NT2/D1 (cell line): ENCODE data around the gene P2RY11.

ENCODE experiments used
- DNase-seq: peaks from one replicate; pipeline ENCODE4 v3.0.0-alpha.2; 2011; ENCODE audit warnings: low read depth, low spot score
- H3K27me3 ChIP-seq: 2 replicates; pipeline ENCODE4 v1.6.0; 2011; ENCODE audit warnings: mild to moderate bottlenecking; ENCODE audit not compliant: insufficient read length, insufficient read depth
- H3K36me3 ChIP-seq: 2 replicates; pipeline ENCODE4 v1.6.1; 2011; ENCODE audit warnings: mild to moderate bottlenecking, low read length, mixed read lengths; ENCODE audit not compliant: insufficient read depth, insufficient read length
- H3K4me1 ChIP-seq: 2 replicates; pipeline ENCODE4 v1.5.1; 2011; ENCODE audit not compliant: insufficient read depth, insufficient read length
- H3K4me3 ChIP-seq: 2 replicates; pipeline ENCODE4 v1.5.1; 2011; ENCODE audit warnings: low read depth; ENCODE audit not compliant: insufficient read length
- H3K9ac ChIP-seq: 2 replicates; pipeline ENCODE4 v1.6.0; 2011; ENCODE audit warnings: low read depth; ENCODE audit not compliant: insufficient read length
- H3K9me3 ChIP-seq: 2 replicates; pipeline ENCODE4 v1.5.1; 2011; ENCODE audit warnings: mild to moderate bottlenecking, low read length; ENCODE audit not compliant: insufficient read depth
- SUZ12 ChIP-seq: IDR thresholded peaks from 2 replicates; pipeline ENCODE4 v1.6.1; 2011; ENCODE audit not compliant: insufficient read length, insufficient read depth; ENCODE audit errors: extremely low read depth
- YY1 ChIP-seq: IDR thresholded peaks from 2 replicates; pipeline ENCODE4 v1.6.1; 2011; ENCODE audit not compliant: insufficient read length, insufficient read depth
- ZNF274 ChIP-seq: IDR thresholded peaks from 2 replicates; pipeline ENCODE4 v1.6.1; 2011; ENCODE audit warnings: mild to moderate bottlenecking, low read depth, low read length

P2RY11 gene

DNA sequence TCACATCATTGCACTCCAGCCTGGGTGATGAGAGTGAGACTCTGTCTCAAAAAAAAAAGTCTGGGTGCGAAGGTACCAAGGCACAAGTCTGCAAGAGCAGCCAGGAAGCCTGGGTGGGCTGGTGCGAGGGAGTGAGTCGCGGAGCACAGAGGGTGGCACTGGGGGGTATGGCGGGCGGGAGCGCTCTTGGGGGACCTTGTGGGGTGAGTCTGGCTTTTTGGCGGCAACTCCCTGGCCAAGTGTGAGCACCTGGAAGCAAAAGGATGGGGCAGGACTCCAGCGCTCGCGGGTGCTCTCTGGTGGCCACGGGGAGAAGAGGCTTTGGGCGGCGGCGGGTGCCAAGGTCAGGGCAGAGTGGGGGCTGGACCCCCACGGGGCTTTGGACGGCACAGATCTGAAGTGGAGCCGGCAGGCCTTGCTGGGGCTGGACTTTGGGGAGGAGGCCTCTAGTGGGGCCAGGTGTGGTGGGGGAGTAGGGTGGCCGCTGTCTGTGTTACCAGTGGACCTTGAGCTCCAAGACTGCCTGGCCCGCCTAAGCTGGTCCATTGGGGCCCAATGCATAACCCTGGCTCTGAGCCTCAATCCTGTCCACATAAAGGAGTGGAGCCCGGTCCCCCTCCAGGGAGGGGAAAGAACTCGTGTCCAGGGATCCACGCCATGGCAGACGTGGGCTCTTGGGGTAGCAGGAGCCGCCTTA lies 1.6 kb downstream of the P2RY11 start:
- Histone ChIP-seq H3K4me1 (peaks cover 30% of the 10 kb centered on the region), H3K36me3 (peaks cover 90% of the 10 kb centered on the region), H3K27me3 (no peaks in the 10 kb centered on the region), H3K9ac (no peak overlapping the region), H3K4me3 (no peak overlapping the region), H3K9me3 (no peaks in the 10 kb centered on the region)
- DNase-seq, result no peak
- no peak for TF ChIP-seq SUZ12
- TF ChIP-seq YY1, result no peak
- TF ChIP-seq ZNF274, result no peak

- no peak overlapping the region for H3K9ac ChIP-seq
- no peaks in the 10 kb centered on the region for H3K9me3 ChIP-seq
- H3K4me1 ChIP-seq, result peaks cover 28% of the 10 kb centered on the region
- TF ChIP-seq ZNF274, result no peak
- TF ChIP-seq SUZ12, result no peak
- no peak for TF ChIP-seq YY1
- no peaks in the 10 kb centered on the region for H3K27me3 ChIP-seq
- no peak overlapping the region for H3K4me3 ChIP-seq
- H3K36me3 ChIP-seq, result peaks cover 88% of the 10 kb centered on the region
- no peak for DNase-seq
Observed at GRCh38 chr19:10113592-10113963, 2.1 kb downstream of the P2RY11 start.

DNA sequence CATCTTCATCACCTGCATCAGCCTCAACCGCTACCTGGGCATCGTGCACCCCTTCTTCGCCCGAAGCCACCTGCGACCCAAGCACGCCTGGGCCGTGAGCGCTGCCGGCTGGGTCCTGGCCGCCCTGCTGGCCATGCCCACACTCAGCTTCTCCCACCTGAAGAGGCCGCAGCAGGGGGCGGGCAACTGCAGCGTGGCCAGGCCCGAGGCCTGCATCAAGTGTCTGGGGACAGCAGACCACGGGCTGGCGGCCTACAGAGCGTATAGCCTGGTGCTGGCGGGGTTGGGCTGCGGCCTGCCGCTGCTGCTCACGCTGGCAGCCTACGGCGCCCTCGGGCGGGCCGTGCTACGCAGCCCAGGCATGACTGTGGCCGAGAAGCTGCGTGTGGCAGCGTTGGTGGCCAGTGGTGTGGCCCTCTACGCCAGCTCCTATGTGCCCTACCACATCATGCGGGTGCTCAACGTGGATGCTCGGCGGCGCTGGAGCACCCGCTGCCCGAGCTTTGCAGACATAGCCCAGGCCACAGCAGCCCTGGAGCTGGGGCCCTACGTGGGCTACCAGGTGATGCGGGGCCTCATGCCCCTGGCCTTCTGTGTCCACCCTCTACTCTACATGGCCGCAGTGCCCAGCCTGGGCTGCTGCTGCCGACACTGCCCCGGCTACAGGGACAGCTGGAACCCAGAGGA lies 2.6 kb downstream of the P2RY11 start:
- peak overlapping the region; percentile 46 for H3K9ac ChIP-seq
- H3K36me3 ChIP-seq, result peaks cover 88% of the 10 kb centered on the region
- H3K27me3 ChIP-seq, result no peaks in the 10 kb centered on the region
- H3K4me1 ChIP-seq, result peaks cover 31% of the 10 kb centered on the region
- TF ChIP-seq YY1, result no peak
- TF ChIP-seq ZNF274, result no peak
- TF ChIP-seq SUZ12, result no peak
- DNase-seq, result no peak
- H3K9me3 ChIP-seq, result no peaks in the 10 kb centered on the region
- H3K4me3 ChIP-seq, result no peak overlapping the region

- Histone ChIP-seq H3K4me3 (no peak overlapping the region), H3K9ac (peak overlapping the region; percentile 50), H3K9me3 (no peaks in the 10 kb centered on the region), H3K27me3 (no peaks in the 10 kb centered on the region), H3K36me3 (peaks cover 84% of the 10 kb centered on the region), H3K4me1 (peaks cover 31% of the 10 kb centered on the region)
- no peak for DNase-seq
- TF ChIP-seq SUZ12 (no peak), YY1 (no peak), ZNF274 (no peak)
Observed at GRCh38 chr19:10114651-10115391, 3.3 kb downstream of the P2RY11 start.

DNA sequence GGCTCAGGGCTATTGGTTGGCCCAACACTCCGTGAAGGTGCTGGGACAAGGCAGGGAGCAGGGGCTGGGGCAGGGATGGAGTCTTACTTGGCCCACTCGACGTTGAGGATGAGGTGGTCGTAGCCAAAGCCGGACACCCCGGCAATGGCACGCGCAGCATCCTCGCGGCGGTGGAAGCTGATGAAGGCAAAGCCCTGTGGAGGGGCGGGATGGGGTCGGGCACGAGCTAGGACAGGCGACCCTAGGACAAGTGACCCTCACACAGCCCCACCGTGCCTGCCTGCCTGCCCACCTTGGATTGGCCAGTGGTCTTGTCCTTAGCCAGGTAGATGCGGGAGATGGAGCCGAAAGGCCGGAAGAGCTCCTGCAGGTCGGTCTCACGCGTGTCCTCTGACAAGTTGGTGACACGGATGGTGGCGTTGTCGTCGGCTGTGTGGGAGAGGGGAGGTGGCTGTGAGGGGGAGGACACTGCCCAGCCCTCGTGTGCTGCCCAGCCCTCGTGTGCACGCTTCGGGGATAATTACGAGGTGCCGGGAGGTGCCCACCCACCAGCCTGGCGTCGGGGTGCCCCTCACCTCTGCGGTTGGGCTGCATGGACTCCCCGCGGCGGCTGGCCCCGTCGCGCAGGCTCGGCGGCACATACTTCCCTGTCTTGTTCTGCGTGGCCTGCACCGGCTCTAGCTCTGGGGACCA lies 4.0 kb downstream of the P2RY11 start:
- no peak for DNase-seq
- peak overlapping the region; percentile 50 for H3K9ac ChIP-seq
- H3K9me3 ChIP-seq, result no peaks in the 10 kb centered on the region
- TF ChIP-seq ZNF274 (no peak), YY1 (no peak), SUZ12 (no peak)
- H3K4me1 ChIP-seq, result peaks cover 29% of the 10 kb centered on the region
- H3K27me3 ChIP-seq, result no peaks in the 10 kb centered on the region
- no peak overlapping the region for H3K4me3 ChIP-seq
- peaks cover 77% of the 10 kb centered on the region for H3K36me3 ChIP-seq

GRCh38 chr19:10116085-10116865 lies 4.8 kb downstream of the P2RY11 start:
- DNase-seq, result no peak
- no peak overlapping the region for H3K9ac ChIP-seq
- H3K27me3 ChIP-seq, result no peaks in the 10 kb centered on the region
- H3K9me3 ChIP-seq, result no peaks in the 10 kb centered on the region
- peaks cover 69% of the 10 kb centered on the region for H3K36me3 ChIP-seq
- H3K4me3 ChIP-seq, result no peak overlapping the region
- TF ChIP-seq ZNF274 (no peak), SUZ12 (no peak), YY1 (no peak)
- H3K4me1 ChIP-seq, result peaks cover 27% of the 10 kb centered on the region
